Measurements from ENCODE around the gene PTPRD.

DNA sequence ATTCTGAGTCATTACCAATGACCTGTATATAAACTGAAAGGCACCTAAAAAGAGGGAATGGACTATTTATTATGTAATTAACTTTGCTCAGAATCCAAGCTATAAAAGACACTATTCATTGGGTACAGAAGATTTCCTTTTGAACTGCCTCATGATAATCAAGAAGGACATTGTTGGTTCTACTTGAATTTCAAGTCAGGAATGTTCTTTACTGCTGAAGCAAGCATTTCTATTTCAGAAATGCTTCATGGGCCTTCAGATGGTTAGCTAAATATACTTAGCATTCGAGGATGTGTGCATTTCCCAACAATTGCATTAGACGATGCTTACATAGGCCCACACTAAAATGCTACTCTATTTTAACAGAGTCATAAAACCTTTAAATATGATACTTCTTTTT is 2155.0 kb downstream of the PTPRD start:
- TF ChIP-seq, protein P1, sequence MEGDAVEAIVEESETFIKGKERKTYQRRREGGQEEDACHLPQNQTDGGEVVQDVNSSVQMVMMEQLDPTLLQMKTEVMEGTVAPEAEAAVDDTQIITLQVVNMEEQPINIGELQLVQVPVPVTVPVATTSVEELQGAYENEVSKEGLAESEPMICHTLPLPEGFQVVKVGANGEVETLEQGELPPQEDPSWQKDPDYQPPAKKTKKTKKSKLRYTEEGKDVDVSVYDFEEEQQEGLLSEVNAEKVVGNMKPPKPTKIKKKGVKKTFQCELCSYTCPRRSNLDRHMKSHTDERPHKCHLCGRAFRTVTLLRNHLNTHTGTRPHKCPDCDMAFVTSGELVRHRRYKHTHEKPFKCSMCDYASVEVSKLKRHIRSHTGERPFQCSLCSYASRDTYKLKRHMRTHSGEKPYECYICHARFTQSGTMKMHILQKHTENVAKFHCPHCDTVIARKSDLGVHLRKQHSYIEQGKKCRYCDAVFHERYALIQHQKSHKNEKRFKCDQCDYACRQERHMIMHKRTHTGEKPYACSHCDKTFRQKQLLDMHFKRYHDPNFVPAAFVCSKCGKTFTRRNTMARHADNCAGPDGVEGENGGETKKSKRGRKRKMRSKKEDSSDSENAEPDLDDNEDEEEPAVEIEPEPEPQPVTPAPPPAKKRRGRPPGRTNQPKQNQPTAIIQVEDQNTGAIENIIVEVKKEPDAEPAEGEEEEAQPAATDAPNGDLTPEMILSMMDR (IDR thresholded peaks at IDR 0.05 in 2 of 3, conservative IDR thresholded peaks at IDR 0.05 in 1 of 3; ENCODE audit: borderline replicate concordance in 1 of 3, insufficient read depth in 1 of 3, low read depth in 2 of 3, low read length in 2 of 3): no peak
- TF ChIP-seq ZNF274 (IDR thresholded peaks at IDR 0.05; ENCODE audit: low read depth, low read length): no peak
- TF ChIP-seq JUND (IDR thresholded peaks at IDR 0.05): no peak
- no peak for TF ChIP-seq POLR2A (IDR thresholded peaks at IDR 0.05; ENCODE audit: borderline replicate concordance, extremely low read depth, insufficient read depth, insufficient read length)
- no peak for TF ChIP-seq POLR2AphosphoS5 (IDR thresholded peaks at IDR 0.05; ENCODE audit: low read depth, low read length)
